Epithelial cell of esophagus (primary cell): ENCODE results near the gene ZNF138.

Experiments used
- DNase-seq: peaks from one replicate; pipeline ENCODE4 v3.0.0; 2010; ENCODE audit warnings: low read depth
- H3K4me3 ChIP-seq: 2 replicates; pipeline ENCODE4 v1.5.1; 2011; ENCODE audit warnings: mild to moderate bottlenecking, low read length, control low read depth
- TF ChIP-seq, protein P1 (sequence below): IDR thresholded peaks from 2 replicates; pipeline ENCODE4 v1.5.1; 2011; ENCODE audit warnings: low read depth, mild to moderate bottlenecking, low read length, control low read depth, inconsistent platforms; ENCODE audit not compliant: insufficient read depth; ENCODE audit errors: missing control alignments

Gene ZNF138

GRCh38 chr7:64872351-64873154 is 78.3 kb downstream of the ZNF138 start:
- no peak overlapping the region for H3K4me3 ChIP-seq
- DNase-seq = no peak
- TF ChIP-seq, protein P1, sequence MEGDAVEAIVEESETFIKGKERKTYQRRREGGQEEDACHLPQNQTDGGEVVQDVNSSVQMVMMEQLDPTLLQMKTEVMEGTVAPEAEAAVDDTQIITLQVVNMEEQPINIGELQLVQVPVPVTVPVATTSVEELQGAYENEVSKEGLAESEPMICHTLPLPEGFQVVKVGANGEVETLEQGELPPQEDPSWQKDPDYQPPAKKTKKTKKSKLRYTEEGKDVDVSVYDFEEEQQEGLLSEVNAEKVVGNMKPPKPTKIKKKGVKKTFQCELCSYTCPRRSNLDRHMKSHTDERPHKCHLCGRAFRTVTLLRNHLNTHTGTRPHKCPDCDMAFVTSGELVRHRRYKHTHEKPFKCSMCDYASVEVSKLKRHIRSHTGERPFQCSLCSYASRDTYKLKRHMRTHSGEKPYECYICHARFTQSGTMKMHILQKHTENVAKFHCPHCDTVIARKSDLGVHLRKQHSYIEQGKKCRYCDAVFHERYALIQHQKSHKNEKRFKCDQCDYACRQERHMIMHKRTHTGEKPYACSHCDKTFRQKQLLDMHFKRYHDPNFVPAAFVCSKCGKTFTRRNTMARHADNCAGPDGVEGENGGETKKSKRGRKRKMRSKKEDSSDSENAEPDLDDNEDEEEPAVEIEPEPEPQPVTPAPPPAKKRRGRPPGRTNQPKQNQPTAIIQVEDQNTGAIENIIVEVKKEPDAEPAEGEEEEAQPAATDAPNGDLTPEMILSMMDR = no peak

GRCh38 chr7:64873155-64873500 is 78.9 kb downstream of the ZNF138 start:
- TF ChIP-seq, protein P1 = no peak
- H3K4me3 ChIP-seq = no peak overlapping the region
- DNase-seq = no peak

- TF ChIP-seq, protein P1 = no peak
- no peak for DNase-seq
- no peak overlapping the region for H3K4me3 ChIP-seq
Observed at GRCh38 chr7:64873517-64873916, 79.3 kb downstream of the ZNF138 start.

GRCh38 chr7:64874114-64874513 is 79.9 kb downstream of the ZNF138 start:
- TF ChIP-seq, protein P1 = no peak
- DNase-seq = peak; percentile 28
- H3K4me3 ChIP-seq = no peak overlapping the region

DNA sequence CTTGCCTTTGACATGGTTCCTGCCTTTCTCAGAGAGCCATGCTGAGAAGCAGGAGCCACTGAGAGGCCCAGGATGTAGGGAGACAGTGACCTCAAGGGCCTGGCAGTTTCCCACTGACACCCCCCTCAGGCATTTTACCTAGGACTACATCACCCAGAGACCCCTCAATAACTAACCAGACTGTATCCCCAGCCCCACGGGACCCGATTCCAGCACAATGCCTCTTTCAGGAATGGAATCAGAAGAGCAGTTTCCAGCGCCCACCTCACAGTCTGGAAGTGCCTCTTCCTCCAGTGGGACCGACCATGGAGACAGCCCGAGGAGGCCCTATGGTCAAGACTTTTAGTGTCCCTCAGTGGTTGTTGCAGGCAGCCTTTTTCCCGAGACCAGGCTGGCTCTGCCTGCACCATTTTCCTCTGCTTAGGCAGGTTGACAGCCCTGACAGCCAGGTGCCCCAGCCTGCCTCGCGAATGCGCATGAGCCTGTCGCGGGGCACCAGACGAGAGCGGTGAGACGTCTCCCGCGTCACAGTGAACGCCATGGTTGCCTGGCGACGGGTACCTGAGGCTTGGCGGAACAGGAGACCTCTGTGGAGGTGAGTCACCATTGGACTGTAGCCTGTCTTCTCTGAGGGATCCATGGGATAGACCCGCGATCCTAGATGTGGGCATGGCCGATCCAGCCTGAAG is 80.5 kb downstream of the ZNF138 start:
- TF ChIP-seq, protein P1 = no peak
- DNase-seq = no peak

GRCh38 chr7:64875258-64875657 is 81.0 kb downstream of the ZNF138 start:
- TF ChIP-seq, protein P1 = no peak
- no peak for DNase-seq
- no peak overlapping the region for H3K4me3 ChIP-seq

More for the DNA sequence above, 80.5 kb downstream of the ZNF138 start:
- no peak overlapping the region for H3K4me3 ChIP-seq
